ENCODE data around the gene ITGAV.
A peak's percentile ranks its signal among the peaks of the same experiment; 100 is the strongest.
"Not testable (repeated sequence)": the region's sequence is repeated elsewhere in the genome, so short reads cannot be mapped to it uniquely, and the experiment has no call there.

Gene ITGAV

GRCh38 chr2:186589612-186590349, at the start of gene ITGAV:
Gene ITGAV (plus strand): TSS chr2:186590056. CDS start chr2:186590339, 283 bp downstream.
- DNase-seq (ENCODE audit: low read depth in 2 of 2): peak; percentile 44 to 51

GRCh38 chr2:186540941-186541340, 48.9 kb upstream of the ITGAV start:
- DNase-seq (ENCODE audit: low read depth in 2 of 2): no peak

- DNase-seq (ENCODE audit: low read depth in 2 of 2): no peak
Observed at GRCh38 chr2:186542002-186542401, 47.9 kb upstream of the ITGAV start.

- DNase-seq (ENCODE audit: low read depth in 2 of 2): no peak
Observed at GRCh38 chr2:186543561-186544131, 46.2 kb upstream of the ITGAV start.

GRCh38 chr2:186544255-186544675, 45.6 kb upstream of the ITGAV start:
- DNase-seq (ENCODE audit: low read depth in 2 of 2): no peak

GRCh38 chr2:186546846-186547245, 43.0 kb upstream of the ITGAV start:
- no peak for DNase-seq (ENCODE audit: low read depth in 2 of 2)

- no peak for DNase-seq (ENCODE audit: low read depth in 2 of 2)
Observed at GRCh38 chr2:186551323-186552050, 38.4 kb upstream of the ITGAV start.

GRCh38 chr2:186554429-186554828, 35.4 kb upstream of the ITGAV start:
- DNase-seq (ENCODE audit: low read depth in 2 of 2): no peak

- no peak for DNase-seq (ENCODE audit: low read depth in 2 of 2)
Observed at GRCh38 chr2:186554850-186555671, 34.8 kb upstream of the ITGAV start.

- no peak for DNase-seq (ENCODE audit: low read depth in 2 of 2)
Observed at GRCh38 chr2:186558512-186559276, 31.2 kb upstream of the ITGAV start.

- DNase-seq (ENCODE audit: low read depth in 2 of 2): no peak
Observed at GRCh38 chr2:186559370-186559769, 30.5 kb upstream of the ITGAV start.

GRCh38 chr2:186559848-186560247, 30.0 kb upstream of the ITGAV start:
- no peak for DNase-seq (ENCODE audit: low read depth in 2 of 2)

GRCh38 chr2:186560254-186560653, 29.6 kb upstream of the ITGAV start:
- DNase-seq (ENCODE audit: low read depth in 2 of 2): no peak

- no peak for DNase-seq (ENCODE audit: low read depth in 2 of 2)
Observed at GRCh38 chr2:186561467-186562208, 28.2 kb upstream of the ITGAV start.

- DNase-seq (ENCODE audit: low read depth in 2 of 2): no peak
Observed at GRCh38 chr2:186562209-186562578, 27.7 kb upstream of the ITGAV start.

- DNase-seq (ENCODE audit: low read depth in 2 of 2): not testable (repeated sequence)
Observed at GRCh38 chr2:186568600-186568999, 21.3 kb upstream of the ITGAV start.

- DNase-seq (ENCODE audit: low read depth in 2 of 2): not testable (repeated sequence)
Observed at GRCh38 chr2:186569127-186569526, 20.7 kb upstream of the ITGAV start.

GRCh38 chr2:186569897-186570296, 20.0 kb upstream of the ITGAV start:
- no peak for DNase-seq (ENCODE audit: low read depth in 2 of 2)

GRCh38 chr2:186570604-186571003, 19.3 kb upstream of the ITGAV start:
- no peak for DNase-seq (ENCODE audit: low read depth in 2 of 2)

- no peak for DNase-seq (ENCODE audit: low read depth in 2 of 2)
Observed at GRCh38 chr2:186572705-186573104, 17.2 kb upstream of the ITGAV start.

GRCh38 chr2:186573531-186573930, 16.3 kb upstream of the ITGAV start:
- no peak for DNase-seq (ENCODE audit: low read depth in 2 of 2)

All from stimulated activated CD4-positive, alpha-beta T cell treated with anti-CD3 and anti-CD28 coated beads, Interleukin-1b, Interleukin-23, amount 100 ng/mL, for 1 hour (primary cell).